Effector memory CD8-positive, alpha-beta T cell (primary cell): ENCODE measurements around the gene SPARC.
"Not testable (repeated sequence)": the region's sequence is repeated elsewhere in the genome, so short reads cannot be mapped to it uniquely, and the experiment has no call there.

Experiments used
- ATAC-seq: fragments of 150-1000 bp; cut with Tn5 transposase; replicated peaks from 2 replicates; pipeline ENCODE4 v1.10.0; 2021; ENCODE audit warnings: mild to moderate bottlenecking, moderate library complexity
- DNase-seq, 3 experiments: peaks; one replicate each; pipeline ENCODE4 v3.0.0; 2021
- H3K27ac Mint-ChIP-seq, 2 donors: one replicate each; pipeline ENCODE4 v1.8.0; 2022; ENCODE audit warnings: mild to moderate bottlenecking in 2 of 2, mixed read lengths in 2 of 2, moderate library complexity in 2 of 2
- H3K27me3 Mint-ChIP-seq, 2 donors: one replicate each; pipeline ENCODE4 v1.8.0; 2022; ENCODE audit warnings: mixed read lengths in 2 of 2
- H3K36me3 Mint-ChIP-seq: one replicate; pipeline ENCODE4 v1.8.0; 2022; ENCODE audit warnings: mild to moderate bottlenecking, moderate library complexity, mixed read lengths; ENCODE audit not compliant: insufficient read depth
- H3K4me1 Mint-ChIP-seq, 2 donors: one replicate each; pipeline ENCODE4 v1.8.0; 2022; ENCODE audit warnings: low read depth in 2 of 2, mixed read lengths in 2 of 2
- H3K4me3 Mint-ChIP-seq, 2 donors: one replicate each; pipeline ENCODE4 v1.8.0; 2022; ENCODE audit warnings: mild to moderate bottlenecking in 2 of 2, mixed read lengths in 2 of 2, moderate library complexity in 2 of 2
- H3K9me3 Mint-ChIP-seq, 2 donors: one replicate each; pipeline ENCODE4 v1.8.0; 2022; ENCODE audit warnings: mixed read lengths in 2 of 2

SPARC gene

DNA sequence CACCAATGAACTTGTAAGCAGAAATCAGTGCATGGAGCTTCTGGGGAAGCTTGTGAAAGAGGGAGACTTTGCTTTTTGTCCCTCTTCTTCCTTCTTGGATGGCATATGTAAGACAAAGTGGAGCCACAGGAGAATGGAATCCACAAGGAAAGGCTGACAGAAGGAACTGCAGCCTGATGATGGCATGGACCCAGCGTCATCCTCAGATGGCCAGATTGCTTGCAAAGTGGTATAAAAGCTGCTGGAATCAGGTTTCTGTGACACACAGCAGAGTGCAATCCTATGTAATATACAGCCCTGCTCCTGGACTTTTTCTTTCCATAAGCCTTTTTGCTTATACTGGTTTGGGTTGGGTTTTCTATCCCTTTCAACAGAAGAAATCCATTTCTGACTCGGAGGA lies 31.4 kb upstream of the SPARC start:
- H3K27ac Mint-ChIP-seq: no peak overlapping the region
- DNase-seq: no peak

DNA sequence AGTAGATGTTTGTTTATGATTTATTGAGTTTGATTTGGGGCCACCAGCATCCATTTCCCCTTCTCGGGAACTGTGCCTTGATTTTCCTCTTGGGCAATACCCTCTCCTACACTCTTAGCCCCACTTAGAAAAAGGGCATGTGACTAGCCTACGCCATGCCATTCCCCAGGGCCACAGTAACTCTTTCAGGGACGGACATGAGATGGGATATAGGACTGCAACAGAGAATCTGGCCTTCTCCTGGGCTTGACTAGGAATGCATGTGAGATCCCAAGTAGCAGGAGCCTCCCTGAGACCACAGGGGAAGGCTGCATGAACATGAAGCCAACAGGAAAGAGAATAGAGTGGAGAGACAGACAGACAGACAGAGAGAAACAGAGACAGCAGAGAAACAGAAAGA lies 30.7 kb upstream of the SPARC start:
- ATAC-seq (no peak), DNase-seq (no peak)
- Mint-ChIP-seq H3K27me3 (peaks cover 8% of the 10 kb centered on the region in 2 donors), H3K9me3 (peaks cover 0 to under 1% of the 10 kb centered on the region in 2 donors), H3K36me3 (no peaks in the 10 kb centered on the region), H3K4me1 (no peaks in the 10 kb centered on the region), H3K4me3 (no peak overlapping the region), H3K27ac (no peak overlapping the region)

More for the DNA sequence above, 31.4 kb upstream of the SPARC start:
- H3K27me3 Mint-ChIP-seq: peaks cover under 1% of the 10 kb centered on the region in 2 donors
- H3K4me3 Mint-ChIP-seq: no peak overlapping the region
- H3K9me3 Mint-ChIP-seq: no peaks in the 10 kb centered on the region
- no peak for ATAC-seq
- no peaks in the 10 kb centered on the region for H3K4me1 Mint-ChIP-seq
- H3K36me3 Mint-ChIP-seq: no peaks in the 10 kb centered on the region

DNA sequence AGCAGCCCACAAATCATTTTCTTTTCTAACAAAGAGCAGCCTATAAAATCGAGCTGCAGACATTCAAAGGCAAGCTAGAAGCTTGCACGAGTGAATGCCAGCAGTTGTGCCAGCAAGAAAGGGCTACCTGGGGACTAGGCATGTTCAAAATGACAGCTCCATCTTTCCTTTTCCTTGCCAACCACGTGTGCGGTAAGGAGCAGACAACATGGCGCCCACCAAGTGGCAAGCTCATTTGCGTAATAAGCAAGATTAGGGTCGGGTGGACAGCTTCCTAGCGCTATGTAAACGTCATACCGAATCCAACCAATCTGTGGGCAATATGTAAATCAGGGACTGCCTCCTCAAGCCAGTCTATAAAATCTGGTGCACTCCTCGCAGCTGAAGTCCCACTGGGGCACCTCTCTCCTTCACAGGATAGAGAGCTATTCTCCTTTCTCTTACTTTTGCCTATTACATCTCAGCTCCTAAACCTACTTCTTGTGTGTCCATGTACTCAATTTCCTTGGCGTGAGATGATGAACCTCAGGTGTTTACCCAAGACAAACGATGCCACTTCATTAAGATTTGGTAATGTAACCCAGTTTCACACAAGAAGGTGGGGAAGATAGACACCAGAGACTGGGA lies 22.5 kb upstream of the SPARC start:
- H3K36me3 Mint-ChIP-seq: no peaks in the 10 kb centered on the region
- DNase-seq (no peak), ATAC-seq (no peak)
- no peak overlapping the region for H3K27ac Mint-ChIP-seq
- H3K4me3 Mint-ChIP-seq: no peak overlapping the region
- H3K4me1 Mint-ChIP-seq: no peaks in the 10 kb centered on the region
- H3K27me3 Mint-ChIP-seq: peaks cover 12 to 27% of the 10 kb centered on the region in 2 donors
- H3K9me3 Mint-ChIP-seq: peaks cover 0 to 1% of the 10 kb centered on the region in 2 donors

DNA sequence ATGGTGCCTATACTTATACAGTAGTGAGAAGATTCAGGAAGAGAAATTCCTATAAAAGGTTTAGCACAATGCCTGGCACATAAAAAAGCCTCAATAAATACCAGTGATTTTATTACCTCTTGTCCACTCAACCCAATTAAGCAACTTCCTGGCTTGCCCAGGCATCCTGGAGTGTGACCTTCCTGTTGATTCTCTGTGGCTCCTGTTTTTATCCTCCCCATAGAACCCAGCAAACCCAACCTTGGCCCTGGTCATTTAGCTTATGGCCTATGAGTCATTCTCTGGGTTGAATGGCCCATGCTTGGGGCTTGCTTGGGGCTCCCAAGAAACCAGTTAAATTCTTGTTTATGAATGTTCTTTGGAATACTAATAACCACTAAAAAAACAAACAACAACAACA lies 21.4 kb upstream of the SPARC start:
- no peak for DNase-seq
- Mint-ChIP-seq H3K36me3 (no peaks in the 10 kb centered on the region), H3K4me1 (no peaks in the 10 kb centered on the region), H3K27ac (no peak overlapping the region), H3K9me3 (peaks cover 0 to 1% of the 10 kb centered on the region in 2 donors), H3K4me3 (no peak overlapping the region), H3K27me3 (peaks cover 11 to 26% of the 10 kb centered on the region in 2 donors)
- no peak for ATAC-seq

DNA sequence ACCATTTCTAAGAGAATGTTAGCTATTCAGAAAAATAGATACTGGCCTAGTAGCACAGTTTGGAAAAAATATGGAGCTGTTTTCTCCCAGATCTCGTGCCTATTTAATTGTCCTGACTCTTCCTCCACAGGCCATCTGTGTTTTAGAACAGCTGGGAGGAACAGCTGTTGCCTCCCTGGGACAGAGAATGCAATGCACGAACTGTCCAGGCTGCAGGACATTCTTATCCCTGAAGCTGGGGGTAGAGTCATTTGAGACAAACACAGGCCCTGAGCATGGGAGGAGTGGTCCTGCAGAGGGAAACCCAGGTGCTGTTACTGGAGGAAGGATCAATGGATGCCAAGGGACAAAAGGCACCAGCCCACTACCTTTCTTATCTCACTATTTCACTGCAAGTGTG lies 20.9 kb upstream of the SPARC start:
- H3K36me3 Mint-ChIP-seq: no peaks in the 10 kb centered on the region
- H3K4me1 Mint-ChIP-seq: no peaks in the 10 kb centered on the region
- ATAC-seq: no peak
- peaks cover 6 to 21% of the 10 kb centered on the region in 2 donors for H3K27me3 Mint-ChIP-seq
- no peak overlapping the region for H3K4me3 Mint-ChIP-seq
- peaks cover 0 to 1% of the 10 kb centered on the region in 2 donors for H3K9me3 Mint-ChIP-seq
- no peak for DNase-seq
- H3K27ac Mint-ChIP-seq: no peak overlapping the region

DNA sequence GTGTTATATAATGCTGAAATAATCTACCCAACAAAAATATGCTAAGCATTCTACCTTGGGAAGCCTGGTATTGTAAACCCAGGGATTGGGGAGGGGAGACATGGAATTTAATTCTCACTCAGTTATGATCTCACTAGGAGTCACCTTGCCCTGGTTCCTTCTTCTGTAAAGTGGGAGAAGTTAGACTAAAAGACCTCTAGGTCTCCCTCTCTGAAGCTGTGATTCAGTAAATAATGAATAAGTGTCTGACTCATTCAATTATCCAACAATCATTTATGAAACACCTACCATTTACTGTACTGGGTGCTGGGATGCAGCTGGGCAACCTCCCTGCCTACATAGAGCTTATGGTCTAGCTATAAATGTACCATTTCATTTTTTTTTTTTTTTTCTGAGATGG lies 20.2 kb upstream of the SPARC start:
- no peak for DNase-seq
- no peaks in the 10 kb centered on the region for H3K9me3 Mint-ChIP-seq
- H3K27me3 Mint-ChIP-seq: peaks cover 0 to 14% of the 10 kb centered on the region in 2 donors
- H3K4me3 Mint-ChIP-seq: no peak overlapping the region
- no peaks in the 10 kb centered on the region for H3K36me3 Mint-ChIP-seq
- H3K27ac Mint-ChIP-seq: no peak overlapping the region
- H3K4me1 Mint-ChIP-seq: no peaks in the 10 kb centered on the region
- no peak for ATAC-seq

DNA sequence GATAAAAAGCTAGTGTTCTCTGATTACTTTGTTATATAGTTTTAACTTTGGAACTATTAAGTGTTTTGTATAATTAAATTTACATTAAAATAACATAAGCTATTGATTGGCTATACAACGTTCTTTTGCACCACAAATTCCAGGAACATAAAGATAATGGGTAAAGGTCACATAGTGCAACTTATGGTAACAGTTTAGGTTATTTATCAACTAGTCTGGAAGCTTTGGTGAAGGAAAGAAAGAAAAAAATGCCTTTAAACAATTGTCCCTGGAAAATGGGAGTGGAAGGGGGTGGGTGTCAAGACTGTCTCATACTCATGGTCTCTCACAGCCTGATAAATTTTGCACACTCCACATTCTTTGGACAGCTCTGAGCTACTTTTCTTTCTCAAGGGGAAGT lies 17.1 kb upstream of the SPARC start:
- Mint-ChIP-seq H3K27ac (no peak overlapping the region), H3K27me3 (peaks cover 0 to 6% of the 10 kb centered on the region in 2 donors), H3K9me3 (no peaks in the 10 kb centered on the region), H3K4me3 (no peak overlapping the region), H3K36me3 (no peaks in the 10 kb centered on the region), H3K4me1 (no peaks in the 10 kb centered on the region)
- DNase-seq (no peak), ATAC-seq (no peak)

DNA sequence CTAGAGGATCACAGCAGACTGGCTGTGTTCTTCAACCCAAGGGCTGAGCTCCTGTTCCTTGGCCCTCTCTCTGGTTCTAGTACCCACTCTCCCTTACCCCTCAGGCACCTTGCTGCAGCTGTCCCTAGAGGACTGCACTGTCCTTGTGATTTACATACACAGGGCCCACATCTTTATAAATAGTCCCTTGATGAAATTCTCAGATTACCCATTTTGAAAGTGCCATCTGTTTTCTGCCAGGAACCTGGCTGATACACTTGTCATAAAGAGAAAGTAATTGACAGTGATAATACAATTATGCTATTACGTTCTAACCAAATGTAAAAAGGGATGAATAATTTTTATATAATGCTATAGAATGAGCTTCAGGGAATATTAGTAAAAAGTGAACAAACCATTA lies 16.5 kb upstream of the SPARC start:
- H3K4me3 Mint-ChIP-seq: no peak overlapping the region
- no peaks in the 10 kb centered on the region for H3K4me1 Mint-ChIP-seq
- no peak for ATAC-seq
- no peaks in the 10 kb centered on the region for H3K9me3 Mint-ChIP-seq
- DNase-seq: no peak
- H3K27ac Mint-ChIP-seq: no peak overlapping the region
- peaks cover 0 to 6% of the 10 kb centered on the region in 2 donors for H3K27me3 Mint-ChIP-seq
- no peaks in the 10 kb centered on the region for H3K36me3 Mint-ChIP-seq

DNA sequence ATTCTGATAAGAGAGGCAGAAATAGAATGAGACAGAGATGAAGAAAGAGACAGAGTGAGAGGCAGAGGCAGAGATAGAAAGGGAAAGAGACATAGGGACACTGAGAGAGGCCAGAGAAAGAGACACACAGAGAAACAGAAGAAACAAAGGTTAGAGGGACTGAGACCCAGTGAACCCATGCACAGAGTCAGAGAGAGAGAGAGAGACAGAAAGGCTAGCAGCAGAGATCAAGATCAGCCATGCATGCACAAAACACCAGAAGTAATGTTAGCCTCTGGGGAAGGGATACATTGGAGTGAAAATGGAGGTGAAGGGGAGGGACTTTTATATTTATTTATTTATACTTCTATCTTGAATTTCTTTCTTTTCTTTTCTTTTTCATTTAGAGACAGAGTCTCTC lies 14.1 kb upstream of the SPARC start:
- H3K27me3 Mint-ChIP-seq: peaks cover 14 to 17% of the 10 kb centered on the region in 2 donors
- no peaks in the 10 kb centered on the region for H3K36me3 Mint-ChIP-seq
- no peak overlapping the region for H3K27ac Mint-ChIP-seq
- H3K4me1 Mint-ChIP-seq: peaks cover 0 to 1% of the 10 kb centered on the region in 2 donors
- no peaks in the 10 kb centered on the region for H3K9me3 Mint-ChIP-seq
- ATAC-seq (no peak), DNase-seq (no peak)
- H3K4me3 Mint-ChIP-seq: no peak overlapping the region

DNA sequence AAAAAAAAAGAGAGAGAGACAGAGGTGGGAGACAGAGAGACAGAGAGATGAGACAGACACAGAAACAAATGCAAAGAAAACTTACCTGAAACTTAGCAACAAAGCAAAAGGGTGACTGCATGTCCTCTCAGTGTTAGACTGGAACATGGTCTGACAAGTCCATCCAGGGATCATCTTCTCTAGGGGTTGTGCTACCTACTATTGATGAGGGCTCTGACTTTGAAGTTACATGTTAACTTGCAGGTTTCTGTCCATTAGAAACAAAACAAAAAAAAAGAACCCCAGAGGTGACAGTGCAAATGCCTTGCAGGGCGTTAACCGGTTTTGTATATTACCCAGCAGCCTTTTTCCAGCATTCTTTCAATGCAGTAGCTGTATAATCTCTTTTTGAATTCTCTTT lies 13.6 kb upstream of the SPARC start:
- Mint-ChIP-seq H3K27ac (no peak overlapping the region), H3K9me3 (no peaks in the 10 kb centered on the region), H3K4me3 (no peak overlapping the region), H3K4me1 (peaks cover 0 to 1% of the 10 kb centered on the region in 2 donors), H3K27me3 (peaks cover 14 to 17% of the 10 kb centered on the region in 2 donors), H3K36me3 (no peaks in the 10 kb centered on the region)
- DNase-seq: no peak
- ATAC-seq: no peak

DNA sequence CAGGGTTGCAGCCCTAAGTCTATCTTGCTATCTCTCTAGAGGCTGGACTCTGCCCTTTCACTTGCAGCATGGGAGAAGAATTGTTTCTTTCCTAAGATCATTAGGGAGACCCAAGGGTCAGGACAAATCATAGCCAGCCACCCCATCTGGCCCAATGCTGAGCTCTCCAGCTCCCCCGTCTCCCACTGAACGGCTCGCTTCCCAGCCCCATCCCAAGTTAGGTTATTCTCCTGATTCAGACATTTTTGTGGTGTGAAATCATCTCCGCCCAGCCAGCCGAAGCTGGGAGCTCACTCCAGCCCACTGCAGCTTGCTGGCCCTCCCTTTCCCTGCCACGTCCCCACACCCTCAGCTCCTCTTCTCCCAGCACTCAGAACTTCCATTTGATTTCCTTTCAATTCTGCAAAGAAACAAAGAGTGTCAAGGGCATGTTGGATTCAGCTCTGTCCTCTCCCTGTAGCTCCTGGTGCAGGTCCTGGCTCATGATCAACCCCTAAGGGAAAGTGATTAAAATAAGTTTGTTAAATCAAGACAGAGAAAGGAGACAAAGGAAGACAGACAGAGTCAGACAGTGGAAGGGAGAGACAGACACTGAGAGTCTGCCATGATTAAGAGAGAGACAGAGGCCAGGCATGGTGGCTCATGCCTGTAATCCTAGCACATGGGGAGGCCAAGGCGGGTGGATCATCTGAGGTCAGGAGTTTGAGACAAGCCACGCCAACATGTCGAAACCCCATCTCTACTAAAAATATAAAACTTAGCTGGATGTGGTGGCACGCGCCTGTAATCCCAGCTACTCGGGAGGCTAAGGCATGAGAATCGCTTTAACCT lies 12.6 kb upstream of the SPARC start:
- Mint-ChIP-seq H3K4me1 (peaks cover 0 to 1% of the 10 kb centered on the region in 2 donors), H3K27ac (no peak overlapping the region), H3K4me3 (no peak overlapping the region), H3K9me3 (no peaks in the 10 kb centered on the region), H3K27me3 (peaks cover 14 to 17% of the 10 kb centered on the region in 2 donors), H3K36me3 (no peaks in the 10 kb centered on the region)
- DNase-seq (no peak), ATAC-seq (no peak)

DNA sequence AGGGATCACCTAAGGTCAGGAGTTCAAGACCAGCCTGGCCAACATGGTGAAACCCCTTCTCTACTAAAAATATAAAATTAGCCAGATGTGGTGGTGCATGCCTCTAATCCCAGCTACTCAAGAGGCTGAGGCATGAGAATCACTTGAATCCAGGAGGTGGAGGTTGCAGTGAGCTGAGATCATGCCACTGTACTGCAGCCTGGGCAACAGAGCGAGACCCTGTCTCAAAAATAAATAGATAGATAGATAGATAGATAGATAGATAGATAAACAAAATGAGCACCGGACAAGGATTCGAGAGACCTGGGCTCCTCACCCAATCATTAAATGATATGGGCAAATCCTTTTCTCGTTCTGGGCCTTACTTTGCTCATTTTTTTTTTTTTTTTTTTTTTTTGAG lies 11.4 kb upstream of the SPARC start:
- not testable (repeated sequence) for ATAC-seq, H3K27ac Mint-ChIP-seq, H3K9me3 Mint-ChIP-seq, H3K4me1 Mint-ChIP-seq, DNase-seq, H3K4me3 Mint-ChIP-seq, H3K36me3 Mint-ChIP-seq
- peaks cover 23 to 24% of the 10 kb centered on the region in 2 donors for H3K27me3 Mint-ChIP-seq

DNA sequence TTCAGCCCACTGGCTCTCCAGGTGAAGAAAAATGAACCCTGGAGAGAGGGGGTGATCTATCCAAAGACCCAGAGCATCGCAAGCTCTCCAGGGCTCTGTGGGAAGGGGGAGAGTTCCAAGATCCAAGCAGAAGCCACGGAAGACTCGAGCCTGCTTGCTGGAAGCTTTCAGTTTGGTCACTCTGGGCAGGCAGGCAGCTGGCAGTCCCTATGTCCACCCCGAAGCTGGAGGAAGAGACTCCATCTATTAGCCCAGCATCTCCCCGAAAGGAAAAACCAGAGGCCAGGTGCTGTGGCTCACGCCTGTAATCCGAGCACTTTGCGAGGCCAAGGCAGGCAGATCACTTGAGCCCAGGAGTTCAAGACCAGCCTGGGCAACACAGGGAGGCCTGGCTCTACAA lies 10.7 kb upstream of the SPARC start:
- Mint-ChIP-seq H3K9me3 (no peaks in the 10 kb centered on the region), H3K4me1 (peaks cover 0 to 1% of the 10 kb centered on the region in 2 donors), H3K36me3 (no peaks in the 10 kb centered on the region), H3K4me3 (no peak overlapping the region), H3K27ac (no peak overlapping the region), H3K27me3 (peaks cover 23 to 31% of the 10 kb centered on the region in 2 donors)
- DNase-seq: no peak
- ATAC-seq: no peak

DNA sequence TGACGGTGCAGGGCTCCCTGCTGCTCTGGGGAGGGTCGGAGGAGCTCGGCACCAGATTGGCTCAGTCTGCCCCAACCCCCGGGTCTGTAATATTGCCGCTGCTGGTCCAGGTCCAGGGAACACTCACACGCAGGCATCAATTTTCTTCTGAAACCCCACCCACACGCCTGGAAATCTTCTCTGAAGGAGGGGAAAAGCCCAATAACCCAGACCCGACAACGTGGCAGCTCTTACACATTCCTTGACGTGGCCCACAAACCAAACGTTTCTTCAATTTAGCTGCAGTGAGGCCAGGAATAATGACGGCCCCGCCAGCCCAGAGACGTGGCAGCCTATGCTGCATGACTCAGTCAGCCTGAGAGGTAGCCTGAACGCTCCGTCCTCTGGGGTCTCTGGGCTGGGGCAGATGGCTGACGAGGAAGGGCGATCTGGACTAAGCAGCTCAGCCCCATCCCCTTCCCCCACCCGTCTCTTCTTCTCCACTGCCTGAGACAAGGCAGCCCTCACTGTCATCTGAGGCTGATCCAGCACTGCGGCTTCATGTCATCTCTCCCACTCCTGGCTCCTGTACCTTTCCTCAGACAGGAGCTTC lies 9.9 kb upstream of the SPARC start:
- ATAC-seq (no peak), DNase-seq (no peak)
- no peak overlapping the region for H3K4me3 Mint-ChIP-seq
- peaks cover 0 to 1% of the 10 kb centered on the region in 2 donors for H3K4me1 Mint-ChIP-seq
- no peaks in the 10 kb centered on the region for H3K9me3 Mint-ChIP-seq
- H3K27me3 Mint-ChIP-seq: peaks cover 23 to 40% of the 10 kb centered on the region in 2 donors
- no peak overlapping the region for H3K27ac Mint-ChIP-seq
- no peaks in the 10 kb centered on the region for H3K36me3 Mint-ChIP-seq
